HEK293 (cell line): Measurements from ENCODE around the gene TTLL3.

Experiments used
- CTCF ChIA-PET: fragments of 350-600 bp; formaldehyde crosslinking; extraction: SDS; loops from one replicate; lab custom pipeline; 2021; ENCODE audit warnings: antibody characterized with exemption; lab: Yijun Ruan, JAX
- POLR2A ChIA-PET: fragments of 300-600 bp; formaldehyde crosslinking; extraction: SDS; loops from one replicate; lab custom pipeline; 2020; ENCODE audit warnings: antibody characterized with exemption, inconsistent platforms; lab: Yijun Ruan, JAX
- H3K27ac ChIP-seq: fragments of 200-500 bp; sonication (Bioruptor generic); 2 replicates; pipeline ENCODE4 v1.5.1; 2014; ENCODE audit warnings: low read depth, low read length, control low read depth, inconsistent platforms; ENCODE audit errors: extremely low read depth
- H3K36me3 ChIP-seq, 2 experiments: fragments of 200-500 bp in 1 of 2; sonication (Bioruptor generic) in 1 of 2; 1 replicate in 1 of 2; 2 replicates in 1 of 2; pipeline ENCODE4 v1.5.1; 2014 to 2017; ENCODE audit warnings: inconsistent platforms in 2 of 2, low read length in 2 of 2; ENCODE audit not compliant: control insufficient read depth in 2 of 2, insufficient read depth in 1 of 2
- H3K4me1 ChIP-seq: fragments of 200-500 bp; sonication (Bioruptor generic); 2 replicates; pipeline ENCODE4 v1.5.1; 2014; ENCODE audit warnings: mild to moderate bottlenecking, low read length, inconsistent platforms; ENCODE audit not compliant: control insufficient read depth, insufficient read depth
- H3K4me3 ChIP-seq: 2 replicates; pipeline ENCODE4 v1.5.1; 2011; ENCODE audit warnings: low read depth, mild to moderate bottlenecking, control low read depth, low read length, moderate library complexity
- H3K9me3 ChIP-seq: fragments of 200-500 bp; sonication (Bioruptor generic); 2 replicates; pipeline ENCODE4 v1.5.1; 2014; ENCODE audit warnings: low read depth, low read length, inconsistent platforms; ENCODE audit not compliant: control insufficient read depth, insufficient read depth
- GFI1B ChIP-seq: fragments of 450-650 bp; formaldehyde crosslinking; IDR thresholded peaks from 2 replicates; pipeline ENCODE4 v1.5.1; 2016; ENCODE audit warnings: missing biosample characterization, missing genetic modification characterization
- HOXC10 ChIP-seq: sonication (generic); formaldehyde crosslinking; IDR thresholded peaks from 2 replicates; pipeline ENCODE4 v1.8.1; 2023; ENCODE audit warnings: mild to moderate bottlenecking, missing genetic modification reagents
- KLF10 ChIP-seq: fragments of 450-650 bp; IDR thresholded peaks from 2 replicates; pipeline ENCODE4 v1.5.1; 2018; ENCODE audit warnings: missing biosample characterization, mild to moderate bottlenecking, missing genetic modification characterization
- MEIS1 ChIP-seq: sonication (generic); formaldehyde crosslinking; IDR thresholded peaks from 2 replicates; pipeline ENCODE4 v1.8.1; 2022; ENCODE audit warnings: missing genetic modification reagents, mild to moderate bottlenecking, borderline replicate concordance
- SALL2 ChIP-seq: fragments of 450-650 bp; formaldehyde crosslinking; IDR thresholded peaks from 2 replicates; pipeline ENCODE4 v1.5.0; 2017; ENCODE audit warnings: missing biosample characterization, mild to moderate bottlenecking, missing genetic modification characterization, borderline replicate concordance
- SCRT2 ChIP-seq: fragments of 450-650 bp; formaldehyde crosslinking; IDR thresholded peaks from 2 replicates; pipeline ENCODE4 v1.5.1; 2016; ENCODE audit warnings: missing biosample characterization, missing genetic modification characterization
- ZFP3 ChIP-seq: fragments of 450-650 bp; formaldehyde crosslinking; IDR thresholded peaks from 2 replicates; pipeline ENCODE4 v1.5.1; 2016; ENCODE audit warnings: low read depth, missing biosample characterization, missing genetic modification characterization
- ZNF2 ChIP-seq: fragments of 450-650 bp; formaldehyde crosslinking; IDR thresholded peaks from 2 replicates; pipeline ENCODE4 v1.5.1; 2016; ENCODE audit warnings: missing biosample characterization, missing genetic modification characterization
- ZNF404 ChIP-seq: fragments of 450-650 bp; formaldehyde crosslinking; IDR thresholded peaks from 2 replicates; pipeline ENCODE4 v1.5.1; 2017; ENCODE audit warnings: missing biosample characterization, missing genetic modification characterization
- ZNF585B ChIP-seq: fragments of 450-650 bp; formaldehyde crosslinking; IDR thresholded peaks from 2 replicates; pipeline ENCODE4 v1.5.1; 2016; ENCODE audit warnings: missing biosample characterization, missing genetic modification characterization
- ZNF660 ChIP-seq: fragments of 450-650 bp; IDR thresholded peaks from 2 replicates; pipeline ENCODE4 v1.5.1; 2018; ENCODE audit warnings: missing biosample characterization, mild to moderate bottlenecking, missing genetic modification characterization
- ZNF677 ChIP-seq: fragments of 450-650 bp; IDR thresholded peaks from 2 replicates; pipeline ENCODE4 v1.5.0; 2018; ENCODE audit warnings: missing biosample characterization, mild to moderate bottlenecking, missing genetic modification characterization, moderate library complexity
- ZNF777 ChIP-seq: fragments of 450-650 bp; formaldehyde crosslinking; IDR thresholded peaks from 2 replicates; pipeline ENCODE4 v1.5.1; 2017; ENCODE audit warnings: missing biosample characterization, missing genetic modification characterization, borderline replicate concordance
- ZNF785 ChIP-seq: fragments of 450-650 bp; formaldehyde crosslinking; IDR thresholded peaks from 2 replicates; pipeline ENCODE4 v1.5.1; 2016; ENCODE audit warnings: missing biosample characterization, missing genetic modification characterization
- TF ChIP-seq, protein P1 (sequence below): fragments of 450-650 bp; formaldehyde crosslinking; IDR thresholded peaks from 2 replicates; pipeline ENCODE4; 2016; ENCODE audit warnings: missing biosample characterization, missing genetic modification characterization
- TF ChIP-seq, protein P2 (sequence below): IDR thresholded peaks from 2 replicates; pipeline ENCODE4 v1.6.1; 2011; ENCODE audit warnings: mild to moderate bottlenecking, low read depth, low read length, borderline replicate concordance
- TF ChIP-seq, protein P3 (sequence below): fragments of 450-650 bp; formaldehyde crosslinking; IDR thresholded peaks from 2 replicates; pipeline ENCODE4 v1.5.1; 2016; ENCODE audit warnings: missing biosample characterization, missing genetic modification characterization
- TF ChIP-seq, protein P4 (sequence below): fragments of 450-650 bp; formaldehyde crosslinking; IDR thresholded peaks from 2 replicates; pipeline ENCODE4 v1.5.1; 2016; ENCODE audit warnings: missing biosample characterization, missing genetic modification characterization, borderline replicate concordance
- TF ChIP-seq, protein P5 (sequence below): fragments of 450-650 bp; formaldehyde crosslinking; conservative IDR thresholded peaks from 2 replicates; pipeline ENCODE4 v1.5.1; 2016; ENCODE audit warnings: low read depth, missing biosample characterization, missing genetic modification characterization

Gene TTLL3

DNA sequence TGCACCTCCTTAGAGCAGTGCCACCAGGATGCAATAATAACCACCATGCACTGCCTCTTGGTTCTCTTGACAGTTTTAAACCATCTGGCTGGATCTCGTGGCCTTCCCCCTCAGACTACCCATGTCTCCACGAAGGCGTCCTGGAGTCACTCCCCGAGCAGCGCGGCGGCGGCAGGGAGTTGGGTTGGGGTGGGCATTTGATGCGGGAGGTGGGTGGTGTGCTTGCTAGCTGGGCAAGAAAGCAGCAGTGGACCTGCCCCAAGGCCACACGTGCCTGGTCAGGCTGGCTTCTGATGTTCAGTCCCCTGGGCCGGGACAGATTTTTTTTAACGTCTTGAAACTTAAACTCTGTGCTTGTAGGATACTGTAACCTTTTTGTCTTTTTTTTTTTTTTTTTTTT, 3.9 kb upstream of the TTLL3 start:
- Histone ChIP-seq H3K27ac (no peak overlapping the region), H3K9me3 (no peaks in the 10 kb centered on the region), H3K4me3 (no peak overlapping the region), H3K36me3 (peaks cover 30 to 83% of the 10 kb centered on the region in 2 experiments), H3K4me1 (peaks cover 6% of the 10 kb centered on the region; the same call in 1 of the 2 replicates)
- POLR2A ChIA-PET, result no interaction called here
- CTCF ChIA-PET, result interaction anchor here (1.5 kb wide), 1 partner anchor 302 kb away, joined by 5 read pairs; no protein-coding TSS in a partner anchor
- TF ChIP-seq ZFP3 (tag by site-specific recombination) (no peak), KLF10 (no peak), ZNF677 (tag by site-specific recombination) (no peak), MEIS1 (CRISPR knock-in tag) (no peak), ZNF660 (no peak), HOXC10 (CRISPR knock-in tag) (no peak), SALL2 (tag by site-specific recombination) (no peak), ZNF777 (no peak), ZNF785 (no peak), ZNF585B (no peak), GFI1B (tag by site-specific recombination) (no peak), ZNF404 (tag by site-specific recombination) (no peak), ZNF2 (tag by site-specific recombination) (no peak), SCRT2 (tag by site-specific recombination) (no peak)
- TF ChIP-seq, protein P1, sequence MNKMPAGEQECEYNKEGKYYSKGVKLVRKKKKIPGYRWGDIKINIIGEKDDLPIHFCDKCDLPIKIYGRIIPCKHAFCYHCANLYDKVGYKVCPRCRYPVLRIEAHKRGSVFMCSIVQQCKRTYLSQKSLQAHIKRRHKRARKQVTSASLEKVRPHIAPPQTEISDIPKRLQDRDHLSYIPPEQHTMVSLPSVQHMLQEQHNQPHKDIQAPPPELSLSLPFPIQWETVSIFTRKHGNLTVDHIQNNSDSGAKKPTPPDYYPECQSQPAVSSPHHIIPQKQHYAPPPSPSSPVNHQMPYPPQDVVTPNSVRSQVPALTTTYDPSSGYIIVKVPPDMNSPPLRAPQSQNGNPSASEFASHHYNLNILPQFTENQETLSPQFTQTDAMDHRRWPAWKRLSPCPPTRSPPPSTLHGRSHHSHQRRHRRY (tag by site-specific recombination), result no peak
- TF ChIP-seq, protein P2, sequence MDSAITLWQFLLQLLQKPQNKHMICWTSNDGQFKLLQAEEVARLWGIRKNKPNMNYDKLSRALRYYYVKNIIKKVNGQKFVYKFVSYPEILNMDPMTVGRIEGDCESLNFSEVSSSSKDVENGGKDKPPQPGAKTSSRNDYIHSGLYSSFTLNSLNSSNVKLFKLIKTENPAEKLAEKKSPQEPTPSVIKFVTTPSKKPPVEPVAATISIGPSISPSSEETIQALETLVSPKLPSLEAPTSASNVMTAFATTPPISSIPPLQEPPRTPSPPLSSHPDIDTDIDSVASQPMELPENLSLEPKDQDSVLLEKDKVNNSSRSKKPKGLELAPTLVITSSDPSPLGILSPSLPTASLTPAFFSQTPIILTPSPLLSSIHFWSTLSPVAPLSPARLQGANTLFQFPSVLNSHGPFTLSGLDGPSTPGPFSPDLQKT, result no peak
- TF ChIP-seq, protein P3, sequence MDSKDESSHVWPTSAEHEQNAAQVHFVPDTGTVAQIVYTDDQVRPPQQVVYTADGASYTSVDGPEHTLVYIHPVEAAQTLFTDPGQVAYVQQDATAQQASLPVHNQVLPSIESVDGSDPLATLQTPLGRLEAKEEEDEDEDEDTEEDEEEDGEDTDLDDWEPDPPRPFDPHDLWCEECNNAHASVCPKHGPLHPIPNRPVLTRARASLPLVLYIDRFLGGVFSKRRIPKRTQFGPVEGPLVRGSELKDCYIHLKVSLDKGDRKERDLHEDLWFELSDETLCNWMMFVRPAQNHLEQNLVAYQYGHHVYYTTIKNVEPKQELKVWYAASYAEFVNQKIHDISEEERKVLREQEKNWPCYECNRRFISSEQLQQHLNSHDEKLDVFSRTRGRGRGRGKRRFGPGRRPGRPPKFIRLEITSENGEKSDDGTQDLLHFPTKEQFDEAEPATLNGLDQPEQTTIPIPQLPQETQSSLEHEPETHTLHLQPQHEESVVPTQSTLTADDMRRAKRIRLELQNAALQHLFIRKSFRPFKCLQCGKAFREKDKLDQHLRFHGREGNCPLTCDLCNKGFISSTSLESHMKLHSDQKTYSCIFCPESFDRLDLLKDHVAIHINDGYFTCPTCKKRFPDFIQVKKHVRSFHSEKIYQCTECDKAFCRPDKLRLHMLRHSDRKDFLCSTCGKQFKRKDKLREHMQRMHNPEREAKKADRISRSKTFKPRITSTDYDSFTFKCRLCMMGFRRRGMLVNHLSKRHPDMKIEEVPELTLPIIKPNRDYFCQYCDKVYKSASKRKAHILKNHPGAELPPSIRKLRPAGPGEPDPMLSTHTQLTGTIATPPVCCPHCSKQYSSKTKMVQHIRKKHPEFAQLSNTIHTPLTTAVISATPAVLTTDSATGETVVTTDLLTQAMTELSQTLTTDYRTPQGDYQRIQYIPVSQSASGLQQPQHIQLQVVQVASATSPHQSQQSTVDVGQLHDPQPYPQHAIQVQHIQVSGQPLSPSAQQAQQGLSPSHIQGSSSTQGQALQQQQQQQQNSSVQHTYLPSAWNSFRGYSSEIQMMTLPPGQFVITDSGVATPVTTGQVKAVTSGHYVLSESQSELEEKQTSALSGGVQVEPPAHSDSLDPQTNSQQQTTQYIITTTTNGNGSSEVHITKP (tag by site-specific recombination), result no peak
- TF ChIP-seq, protein P4, sequence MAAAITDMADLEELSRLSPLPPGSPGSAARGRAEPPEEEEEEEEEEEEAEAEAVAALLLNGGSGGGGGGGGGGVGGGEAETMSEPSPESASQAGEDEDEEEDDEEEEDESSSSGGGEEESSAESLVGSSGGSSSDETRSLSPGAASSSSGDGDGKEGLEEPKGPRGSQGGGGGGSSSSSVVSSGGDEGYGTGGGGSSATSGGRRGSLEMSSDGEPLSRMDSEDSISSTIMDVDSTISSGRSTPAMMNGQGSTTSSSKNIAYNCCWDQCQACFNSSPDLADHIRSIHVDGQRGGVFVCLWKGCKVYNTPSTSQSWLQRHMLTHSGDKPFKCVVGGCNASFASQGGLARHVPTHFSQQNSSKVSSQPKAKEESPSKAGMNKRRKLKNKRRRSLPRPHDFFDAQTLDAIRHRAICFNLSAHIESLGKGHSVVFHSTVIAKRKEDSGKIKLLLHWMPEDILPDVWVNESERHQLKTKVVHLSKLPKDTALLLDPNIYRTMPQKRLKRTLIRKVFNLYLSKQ (tag by site-specific recombination), result no peak
- TF ChIP-seq, protein P5, sequence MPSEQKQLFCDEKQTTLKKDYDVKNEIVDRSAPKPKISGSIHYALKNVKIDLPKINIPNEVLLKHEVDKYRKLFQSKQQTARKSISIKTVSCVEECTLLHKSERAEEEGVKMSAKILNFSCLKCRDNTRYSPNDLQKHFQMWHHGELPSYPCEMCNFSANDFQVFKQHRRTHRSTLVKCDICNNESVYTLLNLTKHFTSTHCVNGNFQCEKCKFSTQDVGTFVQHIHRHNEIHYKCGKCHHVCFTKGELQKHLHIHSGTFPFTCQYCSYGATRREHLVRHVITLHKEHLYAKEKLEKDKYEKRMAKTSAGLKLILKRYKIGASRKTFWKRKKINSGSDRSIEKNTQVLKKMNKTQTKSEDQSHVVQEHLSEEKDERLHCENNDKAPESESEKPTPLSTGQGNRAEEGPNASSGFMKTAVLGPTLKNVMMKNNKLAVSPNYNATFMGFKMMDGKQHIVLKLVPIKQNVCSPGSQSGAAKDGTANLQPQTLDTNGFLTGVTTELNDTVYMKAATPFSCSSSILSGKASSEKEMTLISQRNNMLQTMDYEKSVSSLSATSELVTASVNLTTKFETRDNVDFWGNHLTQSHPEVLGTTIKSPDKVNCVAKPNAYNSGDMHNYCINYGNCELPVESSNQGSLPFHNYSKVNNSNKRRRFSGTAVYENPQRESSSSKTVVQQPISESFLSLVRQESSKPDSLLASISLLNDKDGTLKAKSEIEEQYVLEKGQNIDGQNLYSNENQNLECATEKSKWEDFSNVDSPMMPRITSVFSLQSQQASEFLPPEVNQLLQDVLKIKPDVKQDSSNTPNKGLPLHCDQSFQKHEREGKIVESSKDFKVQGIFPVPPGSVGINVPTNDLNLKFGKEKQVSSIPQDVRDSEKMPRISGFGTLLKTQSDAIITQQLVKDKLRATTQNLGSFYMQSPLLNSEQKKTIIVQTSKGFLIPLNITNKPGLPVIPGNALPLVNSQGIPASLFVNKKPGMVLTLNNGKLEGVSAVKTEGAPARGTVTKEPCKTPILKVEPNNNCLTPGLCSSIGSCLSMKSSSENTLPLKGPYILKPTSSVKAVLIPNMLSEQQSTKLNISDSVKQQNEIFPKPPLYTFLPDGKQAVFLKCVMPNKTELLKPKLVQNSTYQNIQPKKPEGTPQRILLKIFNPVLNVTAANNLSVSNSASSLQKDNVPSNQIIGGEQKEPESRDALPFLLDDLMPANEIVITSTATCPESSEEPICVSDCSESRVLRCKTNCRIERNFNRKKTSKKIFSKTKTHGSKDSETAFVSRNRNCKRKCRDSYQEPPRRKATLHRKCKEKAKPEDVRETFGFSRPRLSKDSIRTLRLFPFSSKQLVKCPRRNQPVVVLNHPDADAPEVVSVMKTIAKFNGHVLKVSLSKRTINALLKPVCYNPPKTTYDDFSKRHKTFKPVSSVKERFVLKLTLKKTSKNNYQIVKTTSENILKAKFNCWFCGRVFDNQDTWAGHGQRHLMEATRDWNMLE, result no peak
